Keratinocyte (primary cell): ENCODE data around the gene PTPRU. TPM values are rescaled to one million over a fixed set of nuclear protein-coding genes. Genes with fewer than 3 reads are reported as not detected.

Experiments used
- DNase-seq: peaks from one replicate; pipeline ENCODE4 v3.0.0-alpha.2; 2011; ENCODE audit warnings: low read depth, missing footprints, low spot score
- FAIRE-seq: peaks from 2 replicates; lab custom pipeline; 2011; peaks lifted over from hg19 to GRCh38; lab: Jason Lieb, UNC
- H2AFZ ChIP-seq: 2 replicates; pipeline ENCODE4 v1.6.0; 2012; ENCODE audit warnings: low read length, control low read depth, inconsistent platforms; ENCODE audit not compliant: control insufficient read depth
- H3K27ac ChIP-seq: 2 replicates; pipeline ENCODE4 v1.5.1; 2011; ENCODE audit warnings: low read length; ENCODE audit not compliant: control insufficient read depth, insufficient read depth
- H3K27me3 ChIP-seq: 3 replicates; pipeline ENCODE4 v1.6.0; 2011; ENCODE audit warnings: low read length; ENCODE audit not compliant: control insufficient read depth, insufficient read depth; ENCODE audit errors: extremely low read depth
- H3K36me3 ChIP-seq, 2 experiments: 2 replicates in 1 of 2; 3 replicates in 1 of 2; pipeline ENCODE4 v1.5.1; 2011; ENCODE audit warnings: low read length in 2 of 2, mild to moderate bottlenecking in 1 of 2; ENCODE audit not compliant: control insufficient read depth in 2 of 2, insufficient read depth in 2 of 2; ENCODE audit errors: extremely low read depth in 1 of 2
- H3K4me1 ChIP-seq: 3 replicates; pipeline ENCODE4 v1.5.1; 2011; ENCODE audit warnings: low read length; ENCODE audit not compliant: control insufficient read depth, insufficient read depth; ENCODE audit errors: extremely low read depth
- H3K4me2 ChIP-seq: 3 replicates; pipeline ENCODE4 v1.6.0; 2011; ENCODE audit warnings: low read depth, low read length; ENCODE audit not compliant: control insufficient read depth, insufficient read depth; ENCODE audit errors: extremely low read depth
- H3K4me3 ChIP-seq, 3 experiments: fragments of 200-600 bp in 1 of 3; sonication (generic) in 1 of 3; 2 replicates in 2 of 3; 3 replicates in 1 of 3; pipeline ENCODE4 v1.5.1; 2011 to 2016; ENCODE audit warnings: low read length in 3 of 3, mild to moderate bottlenecking in 3 of 3, control low read depth in 2 of 3, inconsistent platforms in 1 of 3, low read depth in 1 of 3, mixed read lengths in 1 of 3, mixed run types in 1 of 3, moderate library complexity in 1 of 3; ENCODE audit not compliant: control insufficient read depth in 2 of 3, insufficient read depth in 2 of 3; ENCODE audit errors: extremely low read depth in 1 of 3
- H3K79me2 ChIP-seq: 2 replicates; pipeline ENCODE4 v1.6.0; 2012; ENCODE audit warnings: low read length; ENCODE audit not compliant: control insufficient read depth, insufficient read depth
- H3K9ac ChIP-seq: 3 replicates; pipeline ENCODE4 v1.6.0; 2011; ENCODE audit warnings: low read length; ENCODE audit not compliant: control insufficient read depth, insufficient read depth; ENCODE audit errors: extremely low read depth
- H3K9me1 ChIP-seq: 3 replicates; pipeline ENCODE4 v1.6.0; 2011; ENCODE audit warnings: low read length; ENCODE audit not compliant: control insufficient read depth, insufficient read depth; ENCODE audit errors: extremely low read depth
- H3K9me3 ChIP-seq: 2 replicates; pipeline ENCODE4 v1.5.1; 2012; ENCODE audit warnings: low read depth, low read length; ENCODE audit not compliant: control insufficient read depth
- H4K20me1 ChIP-seq: 3 replicates; pipeline ENCODE4 v1.6.0; 2011; ENCODE audit warnings: low read length; ENCODE audit not compliant: control insufficient read depth, insufficient read depth; ENCODE audit errors: extremely low read depth
- EZH2 ChIP-seq: IDR thresholded peaks from one replicate; pipeline ENCODE4 v1.6.1; 2012; ENCODE audit warnings: inconsistent platforms, mild to moderate bottlenecking, low read length, moderate library complexity
- dilution Hi-C: fragments of 300-500 bp; cut with MboI; formaldehyde crosslinking; loops from one replicate; pipeline ENCODE4 v1.7.0; 2020; ENCODE audit warnings: low sequenced_read_pairs; ENCODE audit not compliant: extremely low pct_ligation_motif_present
- polyA plus RNA-seq, 5 experiments: library from polyadenylated mRNA; depleted of rRNA in 3 of 5; stranded (reverse) in 3 of 5; stranded (forward) in 1 of 5; unstranded in 1 of 5; fragments of >200 nt; gene quantifications; 1 replicate in 1 of 5; 2 replicates in 3 of 5; 3 replicates in 1 of 5; pipeline versions ENCODE4 v1.2.1 to v1.2.3, GENCODE V29; 2011 to 2012; ENCODE audit warnings: missing spikeins in 2 of 5, low read depth in 1 of 5, low replicate concordance in 1 of 5
- TF ChIP-seq, protein P1 (sequence below), 3 experiments: IDR thresholded peaks in 1 of 3; conservative IDR thresholded peaks in 1 of 3; optimal IDR thresholded peaks in 1 of 3; 2 replicates in 2 of 3; 3 replicates in 1 of 3; pipeline versions ENCODE3 to v1.5.1; 2011; ENCODE audit warnings: low read length in 3 of 3, mild to moderate bottlenecking in 3 of 3, moderate library complexity in 2 of 3, control low read depth in 1 of 3, inconsistent platforms in 1 of 3; ENCODE audit not compliant: insufficient read depth in 2 of 3; ENCODE audit errors: extremely low read depth in 1 of 3

PTPRU gene
- polyA plus RNA-seq, 1 donor (not counting 4 experiments of a cell fraction or from before 2014, with no cell fraction given) = 4.3 TPM

DNA sequence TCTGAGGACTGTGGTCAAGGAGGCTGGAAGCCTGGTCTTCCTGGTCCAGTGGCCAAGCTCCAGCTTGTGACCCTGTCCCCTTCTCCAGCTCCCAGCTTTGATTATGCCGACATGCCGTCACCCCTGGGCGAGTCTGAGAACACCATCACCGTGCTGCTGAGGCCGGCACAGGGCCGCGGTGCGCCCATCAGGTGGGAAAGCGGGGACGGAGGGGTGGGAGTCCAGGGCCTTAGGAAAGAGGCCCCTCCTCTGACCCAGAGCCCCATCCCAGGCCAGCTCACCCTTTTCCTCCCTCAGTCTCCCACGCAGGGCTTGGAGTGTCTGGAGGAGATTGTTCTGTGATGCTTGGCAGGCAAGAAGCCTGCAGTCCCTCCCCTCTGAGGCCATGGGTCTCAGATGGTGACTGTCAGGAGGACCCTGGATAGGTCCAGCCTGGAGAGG lies 43.6 kb downstream of the PTPRU start:
- no peaks in the 10 kb centered on the region for H3K9me3 ChIP-seq

DNA sequence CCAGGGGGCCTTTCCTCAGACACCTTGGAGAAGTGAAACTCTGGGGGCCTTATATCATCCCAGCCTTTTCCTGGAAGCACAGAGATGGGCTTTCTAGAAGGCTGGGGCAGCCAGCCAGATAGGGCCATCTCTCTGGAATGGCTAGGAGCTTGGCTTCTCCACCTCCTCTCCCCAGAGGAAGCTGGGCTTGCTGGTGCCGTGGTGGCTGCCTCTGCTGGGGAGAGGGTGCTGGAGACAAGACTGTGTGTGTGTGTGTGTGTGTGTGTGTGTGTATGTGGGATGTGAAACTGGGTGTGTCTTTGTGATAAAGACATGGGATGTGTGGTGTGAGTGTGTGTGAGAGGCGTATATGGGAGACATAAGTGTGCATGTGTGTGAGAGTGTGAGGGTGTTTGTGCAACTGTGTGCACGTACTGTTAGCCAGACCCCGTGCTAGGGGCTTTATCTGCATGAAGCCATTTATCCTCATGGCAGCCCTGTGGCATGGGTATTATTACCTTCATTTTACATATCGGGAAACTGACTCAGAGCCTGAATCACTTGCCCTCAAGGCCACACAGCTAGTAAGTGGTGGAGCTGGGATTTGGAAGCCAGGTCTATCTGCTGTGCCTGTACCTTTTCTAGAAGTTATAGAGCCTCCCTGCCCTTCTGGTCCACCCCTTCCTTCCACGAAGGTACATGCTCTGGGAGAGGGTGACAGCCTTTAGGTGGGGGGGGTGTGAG lies 44.2 kb downstream of the PTPRU start:
- Histone ChIP-seq H3K36me3 (no peaks in the 10 kb centered on the region), H3K4me1 (peaks cover 16% of the 10 kb centered on the region), H3K79me2 (no peaks in the 10 kb centered on the region), H4K20me1 (peaks cover 2% of the 10 kb centered on the region), H3K9me3 (no peaks in the 10 kb centered on the region), H3K4me3 (peak overlapping the region in 1 of 3 experiments; percentile 26), H2AFZ (peak overlapping the region; percentile 30), H3K9ac (no peak overlapping the region), H3K27me3 (no peaks in the 10 kb centered on the region), H3K27ac (no peak overlapping the region), H3K4me2 (peak overlapping the region; percentile 68), H3K9me1 (peaks cover 3% of the 10 kb centered on the region)
- TF ChIP-seq EZH2 = no peak
- TF ChIP-seq, protein P1, sequence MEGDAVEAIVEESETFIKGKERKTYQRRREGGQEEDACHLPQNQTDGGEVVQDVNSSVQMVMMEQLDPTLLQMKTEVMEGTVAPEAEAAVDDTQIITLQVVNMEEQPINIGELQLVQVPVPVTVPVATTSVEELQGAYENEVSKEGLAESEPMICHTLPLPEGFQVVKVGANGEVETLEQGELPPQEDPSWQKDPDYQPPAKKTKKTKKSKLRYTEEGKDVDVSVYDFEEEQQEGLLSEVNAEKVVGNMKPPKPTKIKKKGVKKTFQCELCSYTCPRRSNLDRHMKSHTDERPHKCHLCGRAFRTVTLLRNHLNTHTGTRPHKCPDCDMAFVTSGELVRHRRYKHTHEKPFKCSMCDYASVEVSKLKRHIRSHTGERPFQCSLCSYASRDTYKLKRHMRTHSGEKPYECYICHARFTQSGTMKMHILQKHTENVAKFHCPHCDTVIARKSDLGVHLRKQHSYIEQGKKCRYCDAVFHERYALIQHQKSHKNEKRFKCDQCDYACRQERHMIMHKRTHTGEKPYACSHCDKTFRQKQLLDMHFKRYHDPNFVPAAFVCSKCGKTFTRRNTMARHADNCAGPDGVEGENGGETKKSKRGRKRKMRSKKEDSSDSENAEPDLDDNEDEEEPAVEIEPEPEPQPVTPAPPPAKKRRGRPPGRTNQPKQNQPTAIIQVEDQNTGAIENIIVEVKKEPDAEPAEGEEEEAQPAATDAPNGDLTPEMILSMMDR (optimal IDR thresholded peaks at IDR 0.05 in 1 of 3, IDR thresholded peaks at IDR 0.05 in 1 of 3, conservative IDR thresholded peaks at IDR 0.05 in 1 of 3; ENCODE audit: extremely low read depth in 1 of 3, insufficient read depth in 2 of 3, low read length in 3 of 3) = no peak
- DNase-seq = peak; percentile 44
- peak; percentile 94 for FAIRE-seq
- dilution Hi-C loops = no loop called here

More for the DNA sequence above, 43.6 kb downstream of the PTPRU start:
- Histone ChIP-seq H3K4me3 (no peak overlapping the region), H3K9me1 (peaks cover 3% of the 10 kb centered on the region), H3K4me2 (no peak overlapping the region), H3K27me3 (no peaks in the 10 kb centered on the region), H3K9ac (no peak overlapping the region), H4K20me1 (peaks cover 2% of the 10 kb centered on the region), H3K27ac (no peak overlapping the region), H3K79me2 (no peaks in the 10 kb centered on the region), H2AFZ (no peak overlapping the region), H3K4me1 (peaks cover 16% of the 10 kb centered on the region), H3K36me3 (no peaks in the 10 kb centered on the region)
- no peak for TF ChIP-seq EZH2
- TF ChIP-seq, protein P1 (optimal IDR thresholded peaks at IDR 0.05 in 1 of 3, IDR thresholded peaks at IDR 0.05 in 1 of 3, conservative IDR thresholded peaks at IDR 0.05 in 1 of 3; ENCODE audit: extremely low read depth in 1 of 3, insufficient read depth in 2 of 3, low read length in 3 of 3) = no peak
- DNase-seq (no peak), FAIRE-seq (no peak)
- dilution Hi-C loops = no loop called here
